Fibroblast of pulmonary artery (primary cell): ENCODE results near the gene CDH12.
"Not testable (repeated sequence)": the region's sequence is repeated elsewhere in the genome, so short reads cannot be mapped to it uniquely, and the experiment has no call there.

ENCODE experiments used
- DNase-seq: peaks from one replicate; pipeline ENCODE4 v3.0.0-alpha.2; 2010; ENCODE audit warnings: low read depth
- H3K4me3 ChIP-seq: replicated peaks from 2 replicates; pipeline ENCODE4 v1.5.1; 2011; ENCODE audit warnings: low read depth, mild to moderate bottlenecking, control low read depth, low read length, moderate library complexity
- TF ChIP-seq, protein P1 (sequence below): IDR thresholded peaks from 2 replicates; pipeline ENCODE4 v1.5.1; 2011; ENCODE audit warnings: mild to moderate bottlenecking, control low read depth, low read length, inconsistent platforms; ENCODE audit errors: missing control alignments

The CDH12 gene

DNA sequence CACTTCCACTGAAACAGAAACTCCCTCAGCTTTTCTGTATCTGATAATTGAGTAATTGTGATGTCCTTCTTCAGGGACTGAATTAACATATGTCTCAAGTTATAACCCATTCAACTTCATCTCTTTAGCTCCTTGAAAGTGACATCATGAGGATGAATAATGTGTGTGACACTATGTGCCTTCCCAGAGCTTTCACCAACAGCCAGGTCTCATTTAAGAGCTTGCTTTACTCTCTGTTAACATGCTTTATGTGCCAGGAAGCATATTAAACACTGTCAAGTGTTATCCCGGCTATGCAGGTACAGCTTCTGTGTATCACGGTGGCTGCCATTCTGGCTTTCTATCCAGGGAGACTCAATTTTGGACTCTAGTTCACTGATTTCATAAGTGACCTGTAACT is 799.9 kb downstream of the CDH12 start:
- TF ChIP-seq, protein P1, sequence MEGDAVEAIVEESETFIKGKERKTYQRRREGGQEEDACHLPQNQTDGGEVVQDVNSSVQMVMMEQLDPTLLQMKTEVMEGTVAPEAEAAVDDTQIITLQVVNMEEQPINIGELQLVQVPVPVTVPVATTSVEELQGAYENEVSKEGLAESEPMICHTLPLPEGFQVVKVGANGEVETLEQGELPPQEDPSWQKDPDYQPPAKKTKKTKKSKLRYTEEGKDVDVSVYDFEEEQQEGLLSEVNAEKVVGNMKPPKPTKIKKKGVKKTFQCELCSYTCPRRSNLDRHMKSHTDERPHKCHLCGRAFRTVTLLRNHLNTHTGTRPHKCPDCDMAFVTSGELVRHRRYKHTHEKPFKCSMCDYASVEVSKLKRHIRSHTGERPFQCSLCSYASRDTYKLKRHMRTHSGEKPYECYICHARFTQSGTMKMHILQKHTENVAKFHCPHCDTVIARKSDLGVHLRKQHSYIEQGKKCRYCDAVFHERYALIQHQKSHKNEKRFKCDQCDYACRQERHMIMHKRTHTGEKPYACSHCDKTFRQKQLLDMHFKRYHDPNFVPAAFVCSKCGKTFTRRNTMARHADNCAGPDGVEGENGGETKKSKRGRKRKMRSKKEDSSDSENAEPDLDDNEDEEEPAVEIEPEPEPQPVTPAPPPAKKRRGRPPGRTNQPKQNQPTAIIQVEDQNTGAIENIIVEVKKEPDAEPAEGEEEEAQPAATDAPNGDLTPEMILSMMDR: no peak
- no peak for DNase-seq
- H3K4me3 ChIP-seq: no peak overlapping the region

DNA sequence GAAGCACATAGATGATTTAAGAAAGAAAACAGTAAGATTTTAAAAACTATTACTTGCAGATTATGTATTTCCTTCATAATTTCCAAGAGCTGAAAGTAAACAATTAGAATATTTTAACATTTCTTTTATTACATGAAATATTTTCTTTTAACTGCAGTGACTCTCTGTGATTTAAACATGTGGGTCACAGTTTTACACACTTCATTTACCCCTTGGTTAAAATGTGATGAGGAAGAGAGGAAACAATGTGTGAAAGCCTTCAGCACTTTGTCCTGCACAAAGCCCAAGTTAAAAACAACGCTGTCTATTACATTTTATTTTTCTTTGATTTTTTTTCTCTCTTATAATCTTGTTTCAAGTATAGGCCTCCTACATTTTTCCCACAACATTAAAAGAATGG is 801.3 kb downstream of the CDH12 start:
- no peak overlapping the region for H3K4me3 ChIP-seq
- TF ChIP-seq, protein P1: no peak
- DNase-seq: no peak

GRCh38 chr5:22050931-22051330 is 802.2 kb downstream of the CDH12 start:
- no peak for DNase-seq
- TF ChIP-seq, protein P1: no peak
- no peak overlapping the region for H3K4me3 ChIP-seq

DNA sequence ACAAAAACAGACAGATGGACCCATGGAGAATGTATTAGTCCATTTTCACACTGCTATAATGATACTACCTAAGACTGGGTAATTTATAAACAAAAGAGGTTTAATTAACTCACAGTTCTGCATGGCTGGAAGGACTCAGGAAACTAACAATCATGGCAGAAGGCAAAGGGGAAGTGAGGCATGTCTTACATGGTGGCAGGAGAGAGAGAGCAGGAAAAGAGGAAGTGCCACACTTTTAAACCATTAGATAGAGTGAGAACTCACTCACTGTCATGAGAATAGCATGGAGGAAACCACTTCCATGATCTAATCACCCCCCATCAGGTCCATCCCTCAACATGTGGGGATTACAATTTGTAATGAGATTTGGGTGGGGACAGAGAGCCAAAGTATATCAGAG is 808.9 kb downstream of the CDH12 start:
- H3K4me3 ChIP-seq: no peak overlapping the region
- TF ChIP-seq, protein P1: no peak
- DNase-seq: no peak

- no peak for DNase-seq
- no peak overlapping the region for H3K4me3 ChIP-seq
- TF ChIP-seq, protein P1: no peak
Measured at GRCh38 chr5:22036061-22036460, 817.1 kb downstream of the CDH12 start.

DNA sequence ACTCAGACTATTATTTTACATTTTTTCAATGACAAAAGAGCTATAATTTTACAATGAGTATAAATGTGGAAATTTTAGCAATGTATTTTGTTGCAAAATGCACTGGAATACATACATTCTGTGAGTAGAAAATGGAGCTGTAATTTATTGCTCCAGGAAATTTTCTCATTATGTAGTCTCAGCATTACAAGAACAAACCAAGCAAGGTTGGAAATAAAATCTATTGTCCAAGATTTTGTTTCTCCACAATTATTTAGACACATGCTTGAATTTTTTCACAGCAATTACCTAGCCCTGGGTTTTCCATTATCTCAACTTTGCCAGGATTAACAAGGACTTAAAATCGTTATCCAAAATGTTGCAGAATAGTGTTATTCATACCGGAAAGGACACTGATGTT is 820.1 kb downstream of the CDH12 start:
- H3K4me3 ChIP-seq: no peak overlapping the region
- TF ChIP-seq, protein P1: no peak
- no peak for DNase-seq

DNA sequence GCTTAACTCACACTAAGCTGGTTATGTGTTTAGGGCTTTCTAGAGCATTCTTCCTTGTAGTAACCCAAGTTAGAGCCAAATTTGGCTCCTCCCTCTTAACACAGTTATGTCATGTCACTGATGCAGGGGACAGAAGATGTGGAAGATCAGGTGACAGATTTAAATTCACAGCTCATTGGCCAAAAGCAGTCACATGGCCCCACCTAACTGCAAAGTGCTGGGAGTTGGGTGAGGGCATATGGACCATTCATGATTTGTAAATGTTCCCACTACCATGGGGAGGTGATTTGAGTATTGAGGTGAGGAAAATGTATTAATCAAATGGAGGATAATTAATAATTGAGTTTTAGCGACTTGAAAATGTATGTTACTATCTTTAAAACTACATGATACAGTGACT is 829.4 kb downstream of the CDH12 start:
- no peak for DNase-seq
- H3K4me3 ChIP-seq: no peak overlapping the region
- TF ChIP-seq, protein P1: no peak

DNA sequence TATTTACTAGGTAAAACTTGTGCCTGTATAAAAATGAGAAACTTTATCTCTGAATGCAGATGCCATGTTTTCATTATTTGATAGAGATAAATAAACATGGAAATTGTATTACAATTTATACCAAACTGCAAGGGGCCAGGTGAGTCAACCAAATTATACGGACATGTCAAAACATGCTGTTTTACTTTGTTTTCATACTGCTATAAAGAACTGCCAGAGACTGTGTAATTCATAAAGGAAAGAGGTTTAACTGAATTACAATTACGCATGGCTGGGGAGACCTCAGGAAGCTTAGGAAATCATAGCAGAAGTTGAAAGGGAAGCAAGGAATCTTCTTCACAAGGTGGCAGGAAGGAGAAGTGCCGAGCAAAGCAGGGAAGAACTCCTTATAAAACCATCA is 840.3 kb downstream of the CDH12 start:
- not testable (repeated sequence) for DNase-seq, H3K4me3 ChIP-seq

DNA sequence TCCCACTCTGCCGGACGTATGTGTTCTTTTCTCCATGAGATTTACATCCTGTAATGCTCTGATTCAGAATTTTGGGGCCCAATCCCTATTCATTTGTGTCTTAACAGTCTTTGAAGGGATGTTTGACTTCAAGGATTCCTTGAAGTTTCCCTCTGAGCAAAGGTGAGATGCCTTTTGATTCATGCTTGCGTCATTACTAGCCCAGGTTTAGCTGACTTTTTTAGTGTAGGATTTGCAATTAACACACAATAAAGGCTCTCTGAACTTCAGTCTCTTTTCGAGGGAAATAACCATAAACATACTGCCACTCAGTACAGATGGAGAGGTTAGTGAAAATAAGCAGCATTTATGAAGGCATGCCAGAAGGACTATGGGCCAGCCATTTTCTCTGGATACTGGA is 842.3 kb downstream of the CDH12 start:
- not testable (repeated sequence) for DNase-seq, H3K4me3 ChIP-seq

GRCh38 chr5:22001097-22001496 is 852.0 kb downstream of the CDH12 start:
- not testable (repeated sequence) for DNase-seq, H3K4me3 ChIP-seq

DNA sequence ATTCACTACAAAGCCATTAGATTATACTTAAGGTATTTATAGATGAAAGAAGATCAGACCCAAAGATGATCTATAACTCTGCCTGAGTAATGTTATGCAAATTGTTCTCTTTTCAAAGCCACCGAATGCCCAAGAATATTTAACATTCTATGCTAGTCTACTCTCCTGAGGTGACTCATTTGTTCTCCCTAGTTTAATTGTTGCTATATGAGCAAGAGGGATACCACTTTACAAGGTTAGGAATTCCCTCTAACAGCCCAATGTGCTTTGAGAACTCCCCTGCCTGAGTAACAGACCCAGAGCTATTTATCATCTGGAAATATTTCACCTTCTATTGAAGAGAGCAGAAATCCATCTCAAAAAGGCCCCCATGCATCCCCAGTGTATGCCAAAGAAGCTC is 867.3 kb downstream of the CDH12 start:
- not testable (repeated sequence) for DNase-seq, H3K4me3 ChIP-seq
